DND-41 (cell line): Measurements from ENCODE around the gene TAOK3.

Experiments
- EZH2 ChIP-seq: IDR thresholded peaks from 3 replicates; pipeline ENCODE4 v1.6.1; 2012; ENCODE audit warnings: borderline replicate concordance, low read depth, mild to moderate bottlenecking, moderate library complexity, low read length, inconsistent platforms; ENCODE audit not compliant: severe bottlenecking
- TF ChIP-seq, protein P1 (sequence below): IDR thresholded peaks from 2 replicates; pipeline ENCODE4 v1.5.1; 2012; ENCODE audit warnings: borderline replicate concordance, low read length, moderate library complexity, mild to moderate bottlenecking; ENCODE audit not compliant: poor library complexity, severe bottlenecking; ENCODE audit errors: extremely low read depth

DNA sequence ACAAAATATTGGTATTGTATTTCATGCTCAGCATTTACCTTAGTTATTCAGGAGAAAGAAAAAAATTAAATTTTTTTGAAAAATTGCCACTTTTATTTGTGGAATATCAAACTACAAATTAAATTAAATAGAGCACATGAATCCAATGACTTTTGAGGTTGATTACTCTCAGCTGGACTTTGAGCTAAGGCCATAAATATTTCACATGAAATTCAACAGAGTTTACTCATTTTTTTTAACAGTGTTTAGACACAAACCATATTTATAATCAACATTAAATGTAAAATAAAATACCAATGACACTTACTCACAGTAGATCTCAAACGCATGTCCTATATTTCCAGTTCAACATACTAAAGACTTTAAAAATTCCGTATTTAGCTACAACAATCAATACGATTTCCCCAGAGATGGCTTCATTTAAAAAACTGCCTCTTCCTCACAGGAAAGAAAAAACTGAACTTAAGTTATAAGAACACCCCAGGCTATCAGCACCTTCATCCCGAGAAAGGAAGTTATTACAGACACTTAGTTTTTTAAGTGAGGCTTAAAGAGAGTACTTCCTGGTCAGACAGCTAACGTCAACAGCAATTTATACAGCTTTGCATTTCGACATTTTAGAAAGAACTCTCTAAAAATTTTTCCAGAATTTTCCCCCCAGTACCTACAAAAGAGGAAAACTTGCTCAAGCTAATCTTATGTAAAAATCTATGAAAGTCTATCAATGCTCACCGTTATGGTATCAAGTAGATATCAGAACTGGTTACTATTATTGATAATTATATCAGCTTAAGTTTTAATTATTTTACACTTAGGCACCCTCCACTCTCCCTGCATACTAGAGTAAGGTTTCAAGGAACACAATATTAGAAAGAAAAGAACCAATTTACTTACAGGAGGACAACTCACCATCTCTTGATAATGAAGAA is 13.8 kb downstream of the TAOK3 start:
- TF ChIP-seq, protein P1, sequence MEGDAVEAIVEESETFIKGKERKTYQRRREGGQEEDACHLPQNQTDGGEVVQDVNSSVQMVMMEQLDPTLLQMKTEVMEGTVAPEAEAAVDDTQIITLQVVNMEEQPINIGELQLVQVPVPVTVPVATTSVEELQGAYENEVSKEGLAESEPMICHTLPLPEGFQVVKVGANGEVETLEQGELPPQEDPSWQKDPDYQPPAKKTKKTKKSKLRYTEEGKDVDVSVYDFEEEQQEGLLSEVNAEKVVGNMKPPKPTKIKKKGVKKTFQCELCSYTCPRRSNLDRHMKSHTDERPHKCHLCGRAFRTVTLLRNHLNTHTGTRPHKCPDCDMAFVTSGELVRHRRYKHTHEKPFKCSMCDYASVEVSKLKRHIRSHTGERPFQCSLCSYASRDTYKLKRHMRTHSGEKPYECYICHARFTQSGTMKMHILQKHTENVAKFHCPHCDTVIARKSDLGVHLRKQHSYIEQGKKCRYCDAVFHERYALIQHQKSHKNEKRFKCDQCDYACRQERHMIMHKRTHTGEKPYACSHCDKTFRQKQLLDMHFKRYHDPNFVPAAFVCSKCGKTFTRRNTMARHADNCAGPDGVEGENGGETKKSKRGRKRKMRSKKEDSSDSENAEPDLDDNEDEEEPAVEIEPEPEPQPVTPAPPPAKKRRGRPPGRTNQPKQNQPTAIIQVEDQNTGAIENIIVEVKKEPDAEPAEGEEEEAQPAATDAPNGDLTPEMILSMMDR: no peak
- TF ChIP-seq EZH2: no peak
